ENCODE measurements around the gene PGRMC2. TPM values are rescaled to one million over a fixed set of nuclear protein-coding genes. Genes with fewer than 3 reads are reported as not detected.

PGRMC2 gene
- total RNA-seq, 2 donors from 2014 or later, result 23.6 to 52.7 TPM

DNA sequence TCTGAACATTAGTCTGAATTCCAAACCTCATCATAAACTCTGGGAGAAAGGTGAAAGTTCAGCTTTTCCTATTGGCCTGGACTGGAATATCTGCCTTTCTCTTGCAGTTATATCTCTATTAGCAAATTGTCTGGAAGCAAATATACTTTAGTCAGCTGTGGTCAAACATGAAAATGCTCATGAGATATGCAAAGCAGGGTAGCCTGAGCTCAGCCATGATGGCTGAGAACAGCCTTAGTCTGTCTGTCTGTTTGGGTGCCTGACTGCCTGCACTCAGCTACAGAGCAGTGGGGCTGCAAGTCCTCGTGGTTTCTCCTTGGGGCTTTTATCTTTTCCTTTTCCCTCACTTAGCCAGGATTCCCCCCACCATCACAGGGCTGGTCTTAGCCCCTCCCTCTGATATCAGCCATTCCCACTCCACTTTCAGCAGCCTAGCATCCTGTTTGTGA, 19.5 kb upstream of the PGRMC2 start:
- Mint-ChIP-seq H3K36me3 (peaks cover 0 to 4% of the 10 kb centered on the region in 2 donors), H3K27ac (no peak overlapping the region), H3K9me3 (no peaks in the 10 kb centered on the region)
- ATAC-seq (no peak), DNase-seq (ENCODE audit: low spot score in 2 of 2) (no peak)

DNA sequence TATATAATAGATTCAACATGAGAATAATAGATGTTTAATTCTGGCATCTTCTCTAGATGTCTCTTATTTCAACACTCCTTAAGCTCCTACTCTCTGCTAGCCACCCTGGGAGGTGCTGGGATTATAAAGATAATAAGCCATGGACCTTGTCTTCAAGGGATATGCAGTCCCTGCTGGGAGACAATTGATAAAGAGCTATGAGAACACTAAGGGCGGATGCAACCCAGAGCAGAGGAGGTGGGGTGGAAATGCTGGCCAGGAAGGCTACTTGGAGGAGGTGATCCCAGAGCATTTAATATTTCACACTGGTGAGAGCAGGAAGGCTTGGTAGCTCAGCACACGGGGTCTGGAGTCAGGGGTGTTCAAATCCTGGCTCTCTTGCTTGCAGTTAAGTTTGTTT, 18.3 kb upstream of the PGRMC2 start:
- peaks cover 0 to 8% of the 10 kb centered on the region in 2 donors for H3K36me3 Mint-ChIP-seq
- H3K27ac Mint-ChIP-seq, result no peak overlapping the region
- no peaks in the 10 kb centered on the region for H3K9me3 Mint-ChIP-seq
- DNase-seq (ENCODE audit: low spot score in 2 of 2) (no peak), ATAC-seq (no peak)

DNA sequence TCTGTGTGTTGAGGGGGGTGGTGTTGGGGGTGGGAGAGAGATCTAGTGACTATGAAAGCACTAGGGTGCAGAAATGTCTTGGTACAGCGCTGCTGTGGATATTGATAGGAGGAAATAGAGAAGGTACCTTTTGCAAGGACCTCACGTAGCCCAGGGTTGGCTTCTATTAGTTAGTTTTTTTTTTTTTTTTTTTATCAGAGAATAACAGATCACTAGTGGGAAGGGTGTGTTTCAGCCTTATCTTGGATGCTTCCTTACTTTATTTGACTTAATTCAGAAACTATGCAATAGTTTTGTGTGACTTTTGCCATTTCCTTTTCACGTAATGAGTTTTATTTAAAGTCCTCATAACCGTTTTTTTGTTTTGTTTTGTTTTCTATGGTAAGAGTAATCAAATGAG, 16.4 kb upstream of the PGRMC2 start:
- DNase-seq (ENCODE audit: low spot score in 2 of 2) (no peak), ATAC-seq (no peak)
- H3K9me3 Mint-ChIP-seq, result no peaks in the 10 kb centered on the region
- peaks cover 0 to 5% of the 10 kb centered on the region in 2 donors for H3K36me3 Mint-ChIP-seq
- H3K27ac Mint-ChIP-seq, result no peak overlapping the region

DNA sequence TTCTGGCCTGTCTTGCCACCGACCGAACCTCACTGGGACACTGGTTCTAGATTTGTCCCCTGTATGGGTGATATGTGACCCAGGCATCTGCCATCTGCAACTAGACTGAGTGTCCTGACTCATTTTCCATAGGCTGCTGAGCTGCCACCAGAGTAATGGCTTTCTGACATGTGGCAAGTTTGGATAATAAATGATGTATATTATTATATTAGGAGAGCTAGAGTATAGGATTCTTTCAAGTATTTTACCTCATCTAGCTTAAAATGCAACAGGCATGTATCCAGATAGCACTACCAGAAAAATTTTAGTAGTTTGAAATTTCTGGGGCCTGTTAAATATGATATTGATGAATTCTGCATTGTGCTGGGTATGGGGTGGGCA, 15.8 kb upstream of the PGRMC2 start:
- no peaks in the 10 kb centered on the region for H3K9me3 Mint-ChIP-seq
- H3K27ac Mint-ChIP-seq, result peak overlapping the region in 1 of 2 donors; percentile 32
- no peak for DNase-seq (ENCODE audit: low spot score in 2 of 2)
- H3K36me3 Mint-ChIP-seq, result peaks cover 0 to 4% of the 10 kb centered on the region in 2 donors
- ATAC-seq, result no peak

DNA sequence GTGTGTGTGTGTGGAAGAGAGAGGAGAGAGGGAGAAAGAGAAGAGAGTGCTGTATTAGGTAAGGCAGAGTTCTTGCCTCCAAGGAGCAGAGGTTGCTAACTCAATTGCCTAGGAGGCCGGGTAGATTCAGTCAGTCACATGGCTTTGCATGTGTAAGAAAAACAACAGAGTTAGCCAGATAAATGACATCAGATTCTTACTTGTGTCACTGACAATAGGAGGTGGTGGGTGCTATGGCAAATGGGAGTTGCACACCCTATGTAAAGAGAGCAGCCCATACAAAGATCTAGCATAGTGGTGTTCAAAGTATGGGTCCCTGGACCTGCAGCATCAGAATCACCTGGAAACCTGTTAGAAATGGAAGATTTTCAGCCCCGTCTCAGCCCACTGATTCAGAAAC, 14.4 kb upstream of the PGRMC2 start:
- DNase-seq (ENCODE audit: low spot score in 2 of 2), result no peak
- H3K9me3 Mint-ChIP-seq, result no peaks in the 10 kb centered on the region
- ATAC-seq, result no peak
- H3K36me3 Mint-ChIP-seq, result peaks cover 0 to 7% of the 10 kb centered on the region in 2 donors
- no peak overlapping the region for H3K27ac Mint-ChIP-seq

DNA sequence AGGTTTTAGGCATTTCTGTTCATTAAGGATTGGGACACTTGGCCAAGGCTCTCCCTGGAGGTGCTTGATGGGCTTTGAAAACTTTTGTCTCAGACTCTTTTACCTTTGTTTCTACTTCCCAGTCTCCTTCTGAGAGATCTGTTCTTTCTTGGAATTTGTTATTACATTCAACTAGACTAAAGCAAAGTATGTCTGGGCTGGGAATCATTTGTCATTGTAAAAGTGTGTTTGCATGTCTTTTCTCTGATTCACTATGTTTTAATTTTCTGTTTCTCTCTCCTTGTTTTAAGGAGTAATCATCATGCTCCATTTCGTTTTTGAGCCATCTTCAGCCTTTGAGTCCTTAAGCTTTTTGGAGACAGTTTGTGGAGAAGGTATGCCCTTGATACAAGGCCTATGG, 12.2 kb upstream of the PGRMC2 start:
- Mint-ChIP-seq H3K36me3 (peaks cover 0 to 9% of the 10 kb centered on the region in 2 donors), H3K27ac (no peak overlapping the region), H3K9me3 (no peaks in the 10 kb centered on the region)
- DNase-seq (ENCODE audit: low spot score in 2 of 2) (no peak), ATAC-seq (no peak)

DNA sequence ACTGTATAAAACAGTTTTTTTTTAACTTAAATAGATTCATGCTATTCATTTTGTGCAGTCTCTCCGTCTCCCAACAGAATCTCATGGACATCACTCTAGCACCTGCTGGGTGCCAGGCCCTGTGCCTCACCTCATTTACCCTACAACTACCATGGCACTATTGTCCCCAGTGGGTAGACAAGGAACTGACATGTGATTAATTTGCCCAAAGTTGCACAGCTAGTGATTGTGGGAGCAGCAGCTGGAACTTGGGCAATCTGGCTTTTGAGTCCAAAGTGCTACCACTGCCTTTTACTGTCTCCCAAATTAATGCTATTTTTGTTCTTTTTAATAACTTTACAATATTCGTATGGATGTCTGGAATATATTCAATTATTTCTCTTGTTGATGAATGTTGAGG, 11.2 kb upstream of the PGRMC2 start:
- Mint-ChIP-seq H3K36me3 (peaks cover 0 to 9% of the 10 kb centered on the region in 2 donors), H3K27ac (no peak overlapping the region), H3K9me3 (no peaks in the 10 kb centered on the region)
- DNase-seq (ENCODE audit: low spot score in 2 of 2) (no peak), ATAC-seq (no peak)

DNA sequence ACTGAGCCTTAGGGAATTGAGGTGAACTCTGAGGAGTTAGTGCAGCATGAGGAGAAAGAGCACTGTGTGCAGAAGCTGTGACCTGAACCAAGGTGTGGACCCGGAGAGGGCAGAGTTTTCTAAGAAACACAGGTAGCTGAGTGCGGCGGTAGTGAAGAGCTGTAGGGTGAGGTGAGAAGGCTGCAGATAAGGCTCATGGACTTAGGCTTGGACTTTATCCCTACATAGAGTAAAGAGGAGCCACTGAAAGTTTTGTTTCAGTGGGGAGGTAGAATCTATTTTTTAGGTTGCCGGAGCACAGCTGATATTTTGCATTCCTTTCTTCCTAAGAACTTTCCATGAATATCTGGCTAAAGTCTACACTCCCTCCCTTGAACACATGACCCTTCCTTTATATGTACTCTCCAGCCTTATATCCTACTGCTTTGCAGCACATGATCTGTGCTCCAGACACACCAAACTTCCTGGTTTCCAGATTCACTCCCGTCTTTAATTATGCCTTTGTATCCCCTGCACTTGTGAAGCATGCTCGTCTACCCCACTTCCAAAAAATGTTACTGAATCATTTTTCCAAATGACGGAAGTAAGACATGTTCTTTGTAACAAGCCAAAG, 10.6 kb upstream of the PGRMC2 start:
- ATAC-seq (no peak), DNase-seq (ENCODE audit: low spot score in 2 of 2) (no peak)
- no peak overlapping the region for H3K27ac Mint-ChIP-seq
- peaks cover 0 to 9% of the 10 kb centered on the region in 2 donors for H3K36me3 Mint-ChIP-seq
- H3K9me3 Mint-ChIP-seq, result no peaks in the 10 kb centered on the region

DNA sequence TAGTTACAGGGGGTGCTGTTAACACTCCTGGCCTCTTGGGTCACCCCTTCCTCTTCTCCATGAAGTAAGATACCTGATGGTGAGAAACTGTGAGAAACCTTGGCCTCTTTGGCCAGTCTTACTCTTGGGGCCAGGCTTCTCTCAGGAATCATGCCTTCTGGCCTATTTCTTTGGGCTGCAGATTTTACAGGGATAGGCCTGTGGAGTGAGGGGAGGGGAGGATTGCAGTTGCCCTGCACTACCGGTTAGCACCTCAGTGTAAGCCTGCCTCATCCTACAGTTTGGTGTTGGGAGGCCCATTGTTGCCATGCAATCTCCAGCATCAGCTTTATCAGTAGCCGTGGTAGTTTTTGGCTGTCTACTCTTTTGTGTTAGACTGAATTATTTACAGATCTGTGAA, 7.6 kb upstream of the PGRMC2 start:
- no peak for ATAC-seq
- H3K36me3 Mint-ChIP-seq, result peaks cover 0 to 5% of the 10 kb centered on the region in 2 donors
- H3K27ac Mint-ChIP-seq, result no peak overlapping the region
- no peak for DNase-seq (ENCODE audit: low spot score in 2 of 2)
- H3K9me3 Mint-ChIP-seq, result no peaks in the 10 kb centered on the region

DNA sequence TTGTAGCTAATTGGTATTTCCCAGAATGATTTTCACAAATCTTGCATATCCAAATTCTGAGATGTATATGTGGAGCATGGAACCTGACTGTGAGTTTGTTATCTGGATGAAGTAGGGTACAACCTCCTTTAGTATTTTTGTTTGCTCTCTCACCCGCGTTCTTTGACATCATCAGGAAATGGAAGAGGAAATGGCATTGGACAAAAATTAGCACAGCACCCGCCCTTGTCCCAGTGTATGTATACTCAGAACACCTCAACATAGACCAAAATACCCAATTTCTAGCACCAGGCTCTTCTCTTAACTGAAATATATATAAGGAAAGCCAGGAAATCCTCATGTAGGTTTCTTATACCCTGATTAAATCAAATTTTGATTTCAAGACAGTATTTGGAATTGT, 6.9 kb upstream of the PGRMC2 start:
- H3K9me3 Mint-ChIP-seq, result peaks cover 0 to 2% of the 10 kb centered on the region in 2 donors
- no peak overlapping the region for H3K27ac Mint-ChIP-seq
- peaks cover 0 to 5% of the 10 kb centered on the region in 2 donors for H3K36me3 Mint-ChIP-seq
- no peak for DNase-seq (ENCODE audit: low spot score in 2 of 2)
- ATAC-seq, result no peak

DNA sequence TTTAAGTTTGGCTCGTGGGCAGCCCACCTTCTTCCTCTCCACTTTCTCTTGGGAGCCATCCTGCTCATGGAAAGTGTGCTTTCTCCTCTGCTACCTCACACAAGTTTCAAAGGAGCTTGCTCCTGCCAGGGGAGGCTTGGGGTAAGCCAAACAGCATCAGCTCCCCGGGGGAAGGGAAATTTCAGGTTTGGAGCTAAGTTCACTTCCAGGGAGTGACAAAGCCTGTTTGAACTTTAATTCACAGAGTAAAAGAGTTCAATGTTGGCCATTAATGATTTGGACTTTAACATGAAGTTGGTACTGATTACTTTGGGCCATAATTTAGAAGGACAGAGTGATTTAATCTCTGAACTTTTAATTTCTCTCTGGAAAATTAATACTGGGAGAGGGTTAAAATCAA, 4.7 kb upstream of the PGRMC2 start:
- ATAC-seq, result no peak
- Mint-ChIP-seq H3K36me3 (peaks cover 5 to 11% of the 10 kb centered on the region in 2 donors), H3K27ac (no peak overlapping the region), H3K9me3 (peaks cover 0 to 4% of the 10 kb centered on the region in 2 donors)
- DNase-seq (ENCODE audit: low spot score in 2 of 2), result no peak

DNA sequence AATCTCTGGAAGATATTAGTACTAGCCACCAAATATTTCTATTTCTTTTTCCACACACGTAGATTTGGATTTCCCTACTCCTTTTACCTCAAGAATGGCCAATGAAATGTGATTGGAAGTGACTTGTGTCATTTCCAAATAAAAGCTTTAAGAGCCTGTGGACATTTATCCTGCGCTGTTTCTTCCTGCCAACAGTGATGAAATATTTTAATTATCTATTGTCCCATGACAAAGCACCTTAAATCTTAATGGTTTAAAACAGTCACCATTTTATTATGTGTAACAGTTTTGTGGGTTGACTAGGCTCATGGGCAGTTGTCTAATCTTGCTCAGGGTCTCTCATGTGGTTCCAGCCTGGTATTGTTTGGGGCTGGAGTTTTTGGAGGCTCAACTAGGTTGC, 3.5 kb upstream of the PGRMC2 start:
- H3K9me3 Mint-ChIP-seq, result peaks cover 0 to 4% of the 10 kb centered on the region in 2 donors
- no peak for DNase-seq (ENCODE audit: low spot score in 2 of 2)
- H3K36me3 Mint-ChIP-seq, result peaks cover 12 to 14% of the 10 kb centered on the region in 2 donors
- ATAC-seq, result no peak
- no peak overlapping the region for H3K27ac Mint-ChIP-seq

DNA sequence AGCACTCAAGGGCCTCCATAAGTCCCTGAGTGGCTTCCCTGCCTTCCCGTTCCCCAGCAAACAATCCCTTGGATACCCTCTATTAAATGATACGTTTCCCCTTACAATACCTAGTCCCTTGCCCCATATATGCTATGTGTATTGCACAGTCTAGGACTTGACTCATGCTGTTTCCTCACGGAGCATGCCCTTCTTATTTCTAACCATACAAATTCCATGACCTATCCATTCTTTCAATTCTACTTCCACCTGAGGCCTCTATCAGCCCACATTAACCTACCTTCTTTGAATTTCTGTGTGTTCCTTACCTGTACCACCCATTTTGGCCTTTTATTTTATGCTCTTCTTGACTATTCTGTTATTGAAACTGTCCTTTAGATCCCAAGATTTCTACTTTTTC, 2.9 kb upstream of the PGRMC2 start:
- no peak overlapping the region for H3K27ac Mint-ChIP-seq
- DNase-seq (ENCODE audit: low spot score in 2 of 2), result no peak
- peaks cover 12 to 20% of the 10 kb centered on the region in 2 donors for H3K36me3 Mint-ChIP-seq
- ATAC-seq, result no peak
- H3K9me3 Mint-ChIP-seq, result peaks cover 0 to 4% of the 10 kb centered on the region in 2 donors

DNA sequence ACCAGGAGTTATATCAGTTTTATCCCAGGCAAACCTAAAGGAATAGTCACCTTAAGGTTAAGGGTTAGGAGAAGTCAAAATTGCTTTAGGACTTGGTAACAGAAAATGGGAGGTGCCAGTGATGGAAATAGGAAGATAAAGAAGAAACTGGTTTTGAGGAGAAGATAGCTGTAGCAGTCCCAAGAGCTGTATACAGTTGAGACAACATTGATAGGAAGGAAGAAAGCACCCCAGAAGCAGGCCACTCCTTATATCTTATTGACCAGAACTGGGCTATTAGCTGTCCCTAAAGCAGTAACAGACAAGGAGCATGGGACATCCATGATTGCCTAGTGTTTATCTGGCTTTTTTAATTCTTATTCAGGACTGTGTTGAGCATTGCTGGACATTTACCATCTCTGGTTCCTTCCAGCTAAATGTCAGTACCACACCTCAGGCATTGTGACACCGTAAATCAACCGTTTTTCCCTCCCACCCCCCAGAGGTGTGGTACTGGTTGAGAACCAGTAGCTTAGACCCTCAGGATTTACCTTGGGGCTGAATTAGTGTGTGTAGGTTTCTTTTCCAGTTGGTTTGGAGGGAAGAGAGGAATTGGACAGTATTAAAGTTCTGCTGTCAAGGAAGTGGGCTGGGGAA, 2.0 kb upstream of the PGRMC2 start:
- H3K27ac Mint-ChIP-seq, result no peak overlapping the region
- ATAC-seq (no peak), DNase-seq (ENCODE audit: low spot score in 2 of 2) (no peak)
- peaks cover 12 to 25% of the 10 kb centered on the region in 2 donors for H3K36me3 Mint-ChIP-seq
- H3K9me3 Mint-ChIP-seq, result peaks cover 0 to 4% of the 10 kb centered on the region in 2 donors

DNA sequence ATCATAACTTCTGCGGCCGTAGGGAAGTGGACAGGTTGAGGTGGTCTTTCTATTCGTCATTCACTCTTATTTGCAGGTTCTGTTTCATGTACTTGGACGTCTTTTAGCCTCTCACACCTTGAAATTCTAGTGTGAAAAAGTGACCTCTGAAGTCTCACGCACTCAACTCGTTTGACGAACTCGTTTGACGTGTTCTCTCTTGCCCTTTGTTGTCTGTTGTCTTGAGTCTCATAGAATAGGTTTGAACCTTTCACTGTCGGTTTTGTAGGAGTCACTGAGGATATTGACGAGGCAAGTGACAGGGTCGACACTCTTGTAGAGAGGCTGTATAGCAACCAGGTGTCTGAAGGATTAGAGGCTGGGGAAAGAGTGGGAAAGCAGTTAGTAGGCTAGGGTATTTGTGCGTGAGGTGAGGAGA, 1.1 kb upstream of the PGRMC2 start:
- DNase-seq (ENCODE audit: low spot score in 2 of 2) (no peak), ATAC-seq (peak in 1 of 2 donors; percentile 20)
- H3K27ac Mint-ChIP-seq, result peak overlapping the region; percentile 91 to 94
- H3K9me3 Mint-ChIP-seq, result peaks cover 0 to 4% of the 10 kb centered on the region in 2 donors
- H3K36me3 Mint-ChIP-seq, result peaks cover 12 to 25% of the 10 kb centered on the region in 2 donors

DNA sequence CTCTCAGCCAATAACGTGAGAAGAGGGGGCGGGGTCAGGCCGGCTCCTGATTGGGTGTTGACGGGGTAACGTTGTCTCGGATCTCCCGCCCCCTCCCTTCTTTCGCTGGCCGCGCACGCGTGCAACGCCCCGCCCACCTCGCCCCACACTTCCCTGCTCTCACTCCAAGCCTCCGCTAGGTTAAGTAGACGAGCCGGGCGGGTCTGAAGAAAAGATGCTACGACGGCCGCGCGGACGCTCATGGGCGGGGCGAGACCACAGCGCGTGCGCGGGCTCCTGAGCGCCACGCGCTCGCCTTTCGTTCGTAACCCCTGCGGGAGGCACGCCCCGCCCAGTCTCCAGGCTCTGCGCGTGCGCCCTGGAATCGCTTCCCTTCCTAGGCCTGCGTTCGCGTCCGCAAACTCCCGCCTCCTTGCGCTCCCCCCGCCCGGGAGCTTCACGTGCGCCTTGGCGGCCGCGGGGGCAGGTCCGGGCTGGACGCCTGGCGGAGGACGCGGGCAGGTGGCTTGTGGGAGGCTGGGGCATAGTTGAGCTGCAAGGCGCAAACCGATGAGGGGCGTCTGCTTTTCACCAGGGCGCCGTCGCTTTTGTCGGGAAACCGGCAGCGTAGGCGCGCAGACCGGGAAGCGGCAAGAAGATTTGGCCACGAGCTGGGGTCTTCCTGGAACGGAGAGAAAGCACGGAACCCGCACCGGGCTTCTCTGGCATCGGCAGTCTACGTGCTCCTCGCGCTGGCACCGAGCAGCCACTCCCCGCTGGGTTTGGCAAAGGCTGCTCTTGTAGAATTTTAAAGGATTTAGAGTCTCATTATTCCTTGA, 467 bp upstream of the PGRMC2 start:
- peak; percentile 87 to 88 for ATAC-seq
- peaks cover 0 to 4% of the 10 kb centered on the region in 2 donors for H3K9me3 Mint-ChIP-seq
- H3K27ac Mint-ChIP-seq, result peak overlapping the region; percentile 91 to 94
- peak; percentile 98 for DNase-seq (ENCODE audit: low spot score in 2 of 2)
- peaks cover 12 to 25% of the 10 kb centered on the region in 2 donors for H3K36me3 Mint-ChIP-seq

DNA sequence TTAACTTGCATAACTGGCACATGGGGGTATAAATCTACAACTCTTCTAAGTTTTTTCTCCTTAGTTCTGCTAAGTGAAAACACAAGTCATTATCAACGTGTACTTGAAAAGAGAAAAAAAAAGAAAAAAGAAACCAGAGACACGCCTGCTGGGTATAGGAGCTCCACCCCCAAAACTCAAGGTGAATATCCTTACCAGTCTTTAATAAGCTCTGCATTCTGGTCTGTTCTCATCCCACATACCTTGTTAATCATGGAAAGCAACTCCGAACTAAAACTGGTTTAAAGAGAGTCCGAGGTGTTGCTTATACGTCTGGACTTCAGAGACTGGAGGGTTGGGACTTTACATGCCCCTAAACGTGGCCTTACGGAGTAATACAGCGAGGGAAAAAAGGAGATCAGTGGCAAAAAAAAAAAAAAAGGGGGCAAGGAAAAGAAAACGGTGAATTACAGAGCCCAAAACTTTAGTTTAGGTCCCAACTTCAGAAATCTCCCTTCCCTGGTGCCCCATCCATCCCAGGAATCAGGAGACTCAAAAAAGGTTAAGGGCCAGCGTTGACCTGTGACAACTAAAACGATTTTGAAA, 1.0 kb downstream of the PGRMC2 start:
- peaks cover 0 to 4% of the 10 kb centered on the region in 2 donors for H3K9me3 Mint-ChIP-seq
- H3K36me3 Mint-ChIP-seq, result peaks cover 12 to 25% of the 10 kb centered on the region in 2 donors
- ATAC-seq, result no peak
- H3K27ac Mint-ChIP-seq, result peak overlapping the region; percentile 94 to 96
- DNase-seq (ENCODE audit: low spot score in 2 of 2), result peak in 1 of 2 donors; percentile 21

Measured in activated naive CD4-positive, alpha-beta T cell treated with anti-CD3 and anti-CD28 coated beads, Interleukin-2, amount 50 U/mL, for 72 hours (primary cell).